Measurements from ENCODE around the gene MANEAL.

MANEAL gene

GRCh38 chr1:37793773-37794371 is at the start of gene MANEAL:
Gene MANEAL (plus strand): TSS chr1:37793847. CDS start chr1:37794183, 336 bp downstream.
- no peaks in the 10 kb centered on the region for H3K4me1 ChIP-seq (ENCODE audit: control insufficient read depth, insufficient read depth, low read length, unreplicated experiment)
- H3K4me3 ChIP-seq (ENCODE audit: low read depth, low read length) = peak within 1 kb of the TSS; percentile 79
- H2AFZ ChIP-seq (ENCODE audit: low read length, unreplicated experiment) = peak within 1 kb of the TSS; percentile 58
- no peaks in the 10 kb centered on the region for H3K79me2 ChIP-seq (ENCODE audit: control insufficient read depth, insufficient read depth, low read length, unreplicated experiment)
- H3K36me3 ChIP-seq (ENCODE audit: insufficient read depth, low read length) = no peaks in the 10 kb centered on the region
- peaks cover 50% of the 10 kb centered on the region for H3K27me3 ChIP-seq (ENCODE audit: insufficient read depth, low read length)
- H3K27ac ChIP-seq (ENCODE audit: low read depth, low read length) = no peak within 1 kb of the TSS

DNA sequence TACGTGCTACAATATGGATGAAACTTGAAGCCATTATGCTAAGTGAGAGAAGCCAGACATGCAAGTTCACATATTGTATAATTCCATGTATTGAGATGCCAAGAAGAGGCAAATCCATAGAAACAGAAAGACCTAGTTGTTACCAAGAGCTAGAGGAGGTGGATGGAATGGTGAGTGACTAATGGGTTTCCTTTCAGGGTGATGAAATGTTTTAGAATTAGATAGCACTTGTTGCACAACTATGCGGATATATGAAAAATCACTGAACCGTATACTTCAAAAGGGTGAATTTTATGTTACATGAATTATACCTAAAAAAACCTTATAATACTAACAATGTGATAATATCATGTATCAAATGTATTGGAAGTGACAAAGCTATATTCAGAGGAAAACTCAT is 46.8 kb upstream of the MANEAL start:
- Histone ChIP-seq H3K4me1 (ENCODE audit: control insufficient read depth, insufficient read depth, low read length, unreplicated experiment) (no peaks in the 10 kb centered on the region), H3K36me3 (ENCODE audit: insufficient read depth, low read length) (no peaks in the 10 kb centered on the region), H3K27me3 (ENCODE audit: insufficient read depth, low read length) (peaks cover 67% of the 10 kb centered on the region), H3K79me2 (ENCODE audit: control insufficient read depth, insufficient read depth, low read length, unreplicated experiment) (no peaks in the 10 kb centered on the region), H3K4me3 (ENCODE audit: low read depth, low read length) (no peak overlapping the region), H3K27ac (ENCODE audit: low read depth, low read length) (no peak overlapping the region), H2AFZ (ENCODE audit: low read length, unreplicated experiment) (no peak overlapping the region)

DNA sequence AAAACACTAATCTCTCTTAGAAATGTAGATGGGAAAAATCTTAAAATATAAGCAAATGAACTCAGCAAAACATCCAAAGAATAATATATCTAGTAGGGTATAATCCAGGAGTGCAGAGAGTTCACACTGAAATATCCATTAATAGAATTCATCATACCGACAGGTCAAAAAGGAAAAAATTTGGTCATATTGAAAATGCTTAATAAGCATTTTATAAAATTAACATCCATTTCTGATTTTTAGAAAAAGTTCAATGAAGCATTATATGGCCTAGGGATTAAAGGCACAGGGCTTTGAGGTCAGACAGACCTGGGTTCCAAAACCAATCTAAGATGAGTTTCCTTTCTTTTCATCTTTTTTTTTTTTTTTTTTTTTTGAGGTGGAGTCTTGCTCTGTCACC is 45.1 kb upstream of the MANEAL start:
- H3K27me3 ChIP-seq (ENCODE audit: insufficient read depth, low read length) = peaks cover 65% of the 10 kb centered on the region
- no peaks in the 10 kb centered on the region for H3K36me3 ChIP-seq (ENCODE audit: insufficient read depth, low read length)
- H3K4me3 ChIP-seq (ENCODE audit: low read depth, low read length) = no peak overlapping the region
- H2AFZ ChIP-seq (ENCODE audit: low read length, unreplicated experiment) = no peak overlapping the region
- H3K4me1 ChIP-seq (ENCODE audit: control insufficient read depth, insufficient read depth, low read length, unreplicated experiment) = no peaks in the 10 kb centered on the region
- no peak overlapping the region for H3K27ac ChIP-seq (ENCODE audit: low read depth, low read length)
- no peaks in the 10 kb centered on the region for H3K79me2 ChIP-seq (ENCODE audit: control insufficient read depth, insufficient read depth, low read length, unreplicated experiment)

DNA sequence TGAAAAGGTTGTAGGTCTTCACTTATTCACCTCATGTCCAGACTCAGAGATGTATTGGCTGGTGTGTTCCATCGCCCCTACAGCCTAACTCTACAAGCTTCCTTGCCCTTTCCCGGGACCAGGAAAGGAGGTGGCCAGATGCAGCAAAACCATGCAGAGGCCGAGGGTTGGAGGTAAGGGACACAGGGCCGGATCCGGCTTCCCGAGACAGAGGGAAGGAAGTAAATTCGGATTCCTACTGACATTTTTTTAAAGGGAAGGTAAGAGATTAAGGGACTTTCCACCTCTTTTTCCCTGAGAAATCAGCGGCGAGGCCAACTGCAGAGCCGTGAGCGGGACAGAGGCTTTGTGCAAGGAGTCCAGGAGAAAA is 41.4 kb upstream of the MANEAL start:
- Histone ChIP-seq H3K36me3 (ENCODE audit: insufficient read depth, low read length) (no peaks in the 10 kb centered on the region), H3K27ac (ENCODE audit: low read depth, low read length) (no peak overlapping the region), H3K4me3 (ENCODE audit: low read depth, low read length) (no peak overlapping the region)

GRCh38 chr1:37752583-37753471 is 40.8 kb upstream of the MANEAL start:
- no peak overlapping the region for H2AFZ ChIP-seq (ENCODE audit: low read length, unreplicated experiment)
- no peaks in the 10 kb centered on the region for H3K79me2 ChIP-seq (ENCODE audit: control insufficient read depth, insufficient read depth, low read length, unreplicated experiment)
- peaks cover 84% of the 10 kb centered on the region for H3K27me3 ChIP-seq (ENCODE audit: insufficient read depth, low read length)
- H3K36me3 ChIP-seq (ENCODE audit: insufficient read depth, low read length) = no peaks in the 10 kb centered on the region
- H3K4me1 ChIP-seq (ENCODE audit: control insufficient read depth, insufficient read depth, low read length, unreplicated experiment) = no peaks in the 10 kb centered on the region
- no peak overlapping the region for H3K4me3 ChIP-seq (ENCODE audit: low read depth, low read length)
- H3K27ac ChIP-seq (ENCODE audit: low read depth, low read length) = no peak overlapping the region

More for the DNA sequence above, 41.4 kb upstream of the MANEAL start:
- H3K27me3 ChIP-seq (ENCODE audit: insufficient read depth, low read length) = peaks cover 80% of the 10 kb centered on the region
- no peaks in the 10 kb centered on the region for H3K79me2 ChIP-seq (ENCODE audit: control insufficient read depth, insufficient read depth, low read length, unreplicated experiment)
- no peak overlapping the region for H2AFZ ChIP-seq (ENCODE audit: low read length, unreplicated experiment)
- H3K4me1 ChIP-seq (ENCODE audit: control insufficient read depth, insufficient read depth, low read length, unreplicated experiment) = no peaks in the 10 kb centered on the region

GRCh38 chr1:37753473-37754321 is 40.0 kb upstream of the MANEAL start:
- no peak overlapping the region for H3K4me3 ChIP-seq (ENCODE audit: low read depth, low read length)
- H3K27me3 ChIP-seq (ENCODE audit: insufficient read depth, low read length) = peaks cover 85% of the 10 kb centered on the region
- no peak overlapping the region for H3K27ac ChIP-seq (ENCODE audit: low read depth, low read length)
- no peaks in the 10 kb centered on the region for H3K4me1 ChIP-seq (ENCODE audit: control insufficient read depth, insufficient read depth, low read length, unreplicated experiment)
- no peaks in the 10 kb centered on the region for H3K79me2 ChIP-seq (ENCODE audit: control insufficient read depth, insufficient read depth, low read length, unreplicated experiment)
- no peaks in the 10 kb centered on the region for H3K36me3 ChIP-seq (ENCODE audit: insufficient read depth, low read length)
- H2AFZ ChIP-seq (ENCODE audit: low read length, unreplicated experiment) = no peak overlapping the region

- Histone ChIP-seq H3K79me2 (ENCODE audit: control insufficient read depth, insufficient read depth, low read length, unreplicated experiment) (no peaks in the 10 kb centered on the region), H3K27me3 (ENCODE audit: insufficient read depth, low read length) (peaks cover 92% of the 10 kb centered on the region), H3K4me3 (ENCODE audit: low read depth, low read length) (no peak overlapping the region), H3K4me1 (ENCODE audit: control insufficient read depth, insufficient read depth, low read length, unreplicated experiment) (no peaks in the 10 kb centered on the region), H3K27ac (ENCODE audit: low read depth, low read length) (no peak overlapping the region), H3K36me3 (ENCODE audit: insufficient read depth, low read length) (no peaks in the 10 kb centered on the region), H2AFZ (ENCODE audit: low read length, unreplicated experiment) (no peak overlapping the region)
Measured at GRCh38 chr1:37755290-37755689, 38.4 kb upstream of the MANEAL start.

- Histone ChIP-seq H3K36me3 (ENCODE audit: insufficient read depth, low read length) (no peaks in the 10 kb centered on the region), H3K27me3 (ENCODE audit: insufficient read depth, low read length) (peaks cover 91% of the 10 kb centered on the region), H3K79me2 (ENCODE audit: control insufficient read depth, insufficient read depth, low read length, unreplicated experiment) (no peaks in the 10 kb centered on the region), H2AFZ (ENCODE audit: low read length, unreplicated experiment) (no peak overlapping the region), H3K4me3 (ENCODE audit: low read depth, low read length) (no peak overlapping the region), H3K4me1 (ENCODE audit: control insufficient read depth, insufficient read depth, low read length, unreplicated experiment) (no peaks in the 10 kb centered on the region), H3K27ac (ENCODE audit: low read depth, low read length) (no peak overlapping the region)
Measured at GRCh38 chr1:37755951-37756560, 37.6 kb upstream of the MANEAL start.

GRCh38 chr1:37759451-37759850 is 34.2 kb upstream of the MANEAL start:
- H3K36me3 ChIP-seq (ENCODE audit: insufficient read depth, low read length) = no peaks in the 10 kb centered on the region
- peaks cover 97% of the 10 kb centered on the region for H3K27me3 ChIP-seq (ENCODE audit: insufficient read depth, low read length)
- no peak overlapping the region for H3K4me3 ChIP-seq (ENCODE audit: low read depth, low read length)
- H3K79me2 ChIP-seq (ENCODE audit: control insufficient read depth, insufficient read depth, low read length, unreplicated experiment) = no peaks in the 10 kb centered on the region
- H3K4me1 ChIP-seq (ENCODE audit: control insufficient read depth, insufficient read depth, low read length, unreplicated experiment) = no peaks in the 10 kb centered on the region
- H3K27ac ChIP-seq (ENCODE audit: low read depth, low read length) = no peak overlapping the region
- H2AFZ ChIP-seq (ENCODE audit: low read length, unreplicated experiment) = no peak overlapping the region

GRCh38 chr1:37761416-37762095 is 32.1 kb upstream of the MANEAL start:
- Histone ChIP-seq H3K27ac (ENCODE audit: low read depth, low read length) (no peak overlapping the region), H3K4me1 (ENCODE audit: control insufficient read depth, insufficient read depth, low read length, unreplicated experiment) (no peaks in the 10 kb centered on the region), H3K36me3 (ENCODE audit: insufficient read depth, low read length) (no peaks in the 10 kb centered on the region), H3K79me2 (ENCODE audit: control insufficient read depth, insufficient read depth, low read length, unreplicated experiment) (no peaks in the 10 kb centered on the region), H3K4me3 (ENCODE audit: low read depth, low read length) (no peak overlapping the region), H3K27me3 (ENCODE audit: insufficient read depth, low read length) (peaks cover 97% of the 10 kb centered on the region), H2AFZ (ENCODE audit: low read length, unreplicated experiment) (no peak overlapping the region)

All from ACC112 (cell line).